HEK293 (cell line): ENCODE data around the gene USP12.

ENCODE experiments used
- CTCF ChIA-PET: fragments of 350-600 bp; formaldehyde crosslinking; extraction: SDS; loops from one replicate; lab custom pipeline; 2021; ENCODE audit warnings: antibody characterized with exemption; lab: Yijun Ruan, JAX
- POLR2A ChIA-PET: fragments of 300-600 bp; formaldehyde crosslinking; extraction: SDS; loops from one replicate; lab custom pipeline; 2020; ENCODE audit warnings: antibody characterized with exemption, inconsistent platforms; lab: Yijun Ruan, JAX
- H3K27ac ChIP-seq: fragments of 200-500 bp; sonication (Bioruptor generic); 2 replicates; pipeline ENCODE4 v1.5.1; 2014; ENCODE audit warnings: low read depth, low read length, control low read depth, inconsistent platforms; ENCODE audit errors: extremely low read depth
- H3K36me3 ChIP-seq, 2 experiments: fragments of 200-500 bp in 1 of 2; sonication (Bioruptor generic) in 1 of 2; 1 replicate in 1 of 2; 2 replicates in 1 of 2; pipeline ENCODE4 v1.5.1; 2014 to 2017; ENCODE audit warnings: inconsistent platforms in 2 of 2, low read length in 2 of 2; ENCODE audit not compliant: control insufficient read depth in 2 of 2, insufficient read depth in 1 of 2
- H3K4me1 ChIP-seq: fragments of 200-500 bp; sonication (Bioruptor generic); 2 replicates; pipeline ENCODE4 v1.5.1; 2014; ENCODE audit warnings: mild to moderate bottlenecking, low read length, inconsistent platforms; ENCODE audit not compliant: control insufficient read depth, insufficient read depth
- H3K4me3 ChIP-seq: 2 replicates; pipeline ENCODE4 v1.5.1; 2011; ENCODE audit warnings: low read depth, mild to moderate bottlenecking, control low read depth, low read length, moderate library complexity
- H3K9me3 ChIP-seq: fragments of 200-500 bp; sonication (Bioruptor generic); 2 replicates; pipeline ENCODE4 v1.5.1; 2014; ENCODE audit warnings: low read depth, low read length, inconsistent platforms; ENCODE audit not compliant: control insufficient read depth, insufficient read depth
- HOXA7 ChIP-seq: sonication (generic); formaldehyde crosslinking; IDR thresholded peaks from 2 replicates; pipeline ENCODE4 v1.8.1; 2022; ENCODE audit warnings: missing genetic modification reagents, borderline replicate concordance
- HOXD13 ChIP-seq: sonication (generic); formaldehyde crosslinking; IDR thresholded peaks from 2 replicates; pipeline ENCODE4 v1.8.0; 2022; ENCODE audit warnings: missing genetic modification reagents, borderline replicate concordance
- KLF9 ChIP-seq: fragments of 450-650 bp; formaldehyde crosslinking; IDR thresholded peaks from 2 replicates; pipeline ENCODE4 v1.5.1; 2016; ENCODE audit warnings: missing biosample characterization, missing genetic modification characterization, low read depth
- OSR2 ChIP-seq: fragments of 450-650 bp; formaldehyde crosslinking; IDR thresholded peaks from 2 replicates; pipeline ENCODE4 v1.5.1; 2016; ENCODE audit warnings: missing biosample characterization, missing genetic modification characterization
- PATZ1 ChIP-seq: fragments of 450-650 bp; formaldehyde crosslinking; IDR thresholded peaks from 2 replicates; pipeline ENCODE4 v1.5.1; 2016; ENCODE audit warnings: missing biosample characterization, missing genetic modification characterization
- SALL2 ChIP-seq: fragments of 450-650 bp; formaldehyde crosslinking; IDR thresholded peaks from 2 replicates; pipeline ENCODE4 v1.5.0; 2017; ENCODE audit warnings: missing biosample characterization, mild to moderate bottlenecking, missing genetic modification characterization, borderline replicate concordance
- ZFP41 ChIP-seq: fragments of 450-650 bp; formaldehyde crosslinking; IDR thresholded peaks from 2 replicates; pipeline ENCODE4 v1.5.1; 2016; ENCODE audit warnings: missing biosample characterization, missing genetic modification characterization, borderline replicate concordance
- ZNF211 ChIP-seq: fragments of 450-650 bp; formaldehyde crosslinking; IDR thresholded peaks from 2 replicates; pipeline ENCODE4 v1.5.1; 2016; ENCODE audit warnings: low read depth, missing biosample characterization, missing genetic modification characterization
- ZNF23 ChIP-seq: fragments of 450-650 bp; formaldehyde crosslinking; IDR thresholded peaks from 2 replicates; pipeline ENCODE4 v1.5.1; 2016; ENCODE audit warnings: missing biosample characterization, missing genetic modification characterization, borderline replicate concordance
- ZNF248 ChIP-seq: fragments of 450-650 bp; formaldehyde crosslinking; IDR thresholded peaks from 2 replicates; pipeline ENCODE4 v1.5.1; 2017; ENCODE audit warnings: missing biosample characterization, missing genetic modification characterization
- ZNF350 ChIP-seq: fragments of 450-650 bp; formaldehyde crosslinking; IDR thresholded peaks from 2 replicates; pipeline ENCODE4 v1.5.0; 2017; ENCODE audit warnings: missing biosample characterization, mild to moderate bottlenecking, missing genetic modification characterization
- ZNF404 ChIP-seq: fragments of 450-650 bp; formaldehyde crosslinking; IDR thresholded peaks from 2 replicates; pipeline ENCODE4 v1.5.1; 2017; ENCODE audit warnings: missing biosample characterization, missing genetic modification characterization
- ZNF433 ChIP-seq: fragments of 450-650 bp; formaldehyde crosslinking; IDR thresholded peaks from 2 replicates; pipeline ENCODE4 v1.5.1; 2016; ENCODE audit warnings: missing biosample characterization, missing genetic modification characterization, low read depth
- ZNF555 ChIP-seq: fragments of 450-650 bp; formaldehyde crosslinking; conservative IDR thresholded peaks from 2 replicates; pipeline ENCODE4 v1.5.1; 2017; ENCODE audit warnings: missing biosample characterization, mild to moderate bottlenecking, missing genetic modification characterization, inconsistent platforms
- ZNF677 ChIP-seq: fragments of 450-650 bp; IDR thresholded peaks from 2 replicates; pipeline ENCODE4 v1.5.0; 2018; ENCODE audit warnings: missing biosample characterization, mild to moderate bottlenecking, missing genetic modification characterization, moderate library complexity
- ZNF792 ChIP-seq: fragments of 450-650 bp; formaldehyde crosslinking; IDR thresholded peaks from 2 replicates; pipeline ENCODE4 v1.5.1; 2016; ENCODE audit warnings: missing biosample characterization, missing genetic modification characterization
- ZXDB ChIP-seq: fragments of 450-650 bp; formaldehyde crosslinking; IDR thresholded peaks from 2 replicates; pipeline ENCODE4 v1.5.1; 2016; ENCODE audit warnings: missing biosample characterization, missing genetic modification characterization
- TF ChIP-seq, protein P1 (sequence below): fragments of 450-650 bp; formaldehyde crosslinking; IDR thresholded peaks from 2 replicates; pipeline ENCODE4 v1.5.1; 2016; ENCODE audit warnings: missing biosample characterization, missing genetic modification characterization
- TF ChIP-seq, protein P2 (sequence below): fragments of 450-650 bp; formaldehyde crosslinking; IDR thresholded peaks from 2 replicates; pipeline ENCODE4 v1.5.1; 2017; ENCODE audit warnings: missing biosample characterization, missing genetic modification characterization
- TF ChIP-seq, protein P3 (sequence below): fragments of 450-650 bp; IDR thresholded peaks from 2 replicates; pipeline ENCODE4 v1.5.1; 2018; ENCODE audit warnings: missing biosample characterization, missing genetic modification characterization
- TF ChIP-seq, protein P4 (sequence below): fragments of 450-650 bp; formaldehyde crosslinking; IDR thresholded peaks from 2 replicates; pipeline ENCODE4 v1.5.1; 2016; ENCODE audit warnings: missing biosample characterization, missing genetic modification characterization

USP12 gene

GRCh38 chr13:27112006-27112405, 59.6 kb downstream of the USP12 start:
- ChIA-PET POLR2A (no interaction called here), CTCF (no interaction called here)
- Histone ChIP-seq H3K4me3 (no peak overlapping the region), H3K27ac (no peak overlapping the region), H3K36me3 (peaks cover 0 to 4% of the 10 kb centered on the region in 2 experiments; a peak in 1 of 3 replicates), H3K9me3 (no peaks in the 10 kb centered on the region), H3K4me1 (no peaks in the 10 kb centered on the region)
- TF ChIP-seq KLF9 (tag by site-specific recombination) (no peak), ZNF248 (tag by site-specific recombination) (no peak), HOXD13 (CRISPR knock-in tag) (no peak), ZXDB (tag by site-specific recombination) (no peak), ZNF350 (tag by site-specific recombination) (no peak), SALL2 (tag by site-specific recombination) (no peak), OSR2 (tag by site-specific recombination) (no peak), ZFP41 (tag by site-specific recombination) (no peak), ZNF677 (tag by site-specific recombination) (no peak)
- TF ChIP-seq, protein P1, sequence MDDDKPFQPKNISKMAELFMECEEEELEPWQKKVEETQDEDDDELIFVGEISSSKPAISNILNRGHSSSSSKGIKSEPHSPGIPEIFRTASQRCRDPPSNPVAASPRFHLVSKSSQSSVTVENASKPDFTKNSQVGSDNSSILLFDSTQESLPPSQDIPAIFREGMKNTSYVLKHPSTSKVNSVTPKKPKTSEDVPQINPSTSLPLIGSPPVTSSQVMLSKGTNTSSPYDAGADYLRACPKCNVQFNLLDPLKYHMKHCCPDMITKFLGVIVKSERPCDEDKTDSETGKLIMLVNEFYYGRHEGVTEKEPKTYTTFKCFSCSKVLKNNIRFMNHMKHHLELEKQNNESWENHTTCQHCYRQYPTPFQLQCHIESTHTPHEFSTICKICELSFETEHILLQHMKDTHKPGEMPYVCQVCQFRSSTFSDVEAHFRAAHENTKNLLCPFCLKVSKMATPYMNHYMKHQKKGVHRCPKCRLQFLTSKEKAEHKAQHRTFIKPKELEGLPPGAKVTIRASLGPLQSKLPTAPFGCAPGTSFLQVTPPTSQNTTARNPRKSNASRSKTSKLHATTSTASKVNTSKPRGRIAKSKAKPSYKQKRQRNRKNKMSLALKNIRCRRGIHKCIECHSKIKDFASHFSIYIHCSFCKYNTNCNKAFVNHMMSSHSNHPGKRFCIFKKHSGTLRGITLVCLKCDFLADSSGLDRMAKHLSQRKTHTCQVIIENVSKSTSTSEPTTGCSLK (tag by site-specific recombination): no peak
- TF ChIP-seq, protein P2, sequence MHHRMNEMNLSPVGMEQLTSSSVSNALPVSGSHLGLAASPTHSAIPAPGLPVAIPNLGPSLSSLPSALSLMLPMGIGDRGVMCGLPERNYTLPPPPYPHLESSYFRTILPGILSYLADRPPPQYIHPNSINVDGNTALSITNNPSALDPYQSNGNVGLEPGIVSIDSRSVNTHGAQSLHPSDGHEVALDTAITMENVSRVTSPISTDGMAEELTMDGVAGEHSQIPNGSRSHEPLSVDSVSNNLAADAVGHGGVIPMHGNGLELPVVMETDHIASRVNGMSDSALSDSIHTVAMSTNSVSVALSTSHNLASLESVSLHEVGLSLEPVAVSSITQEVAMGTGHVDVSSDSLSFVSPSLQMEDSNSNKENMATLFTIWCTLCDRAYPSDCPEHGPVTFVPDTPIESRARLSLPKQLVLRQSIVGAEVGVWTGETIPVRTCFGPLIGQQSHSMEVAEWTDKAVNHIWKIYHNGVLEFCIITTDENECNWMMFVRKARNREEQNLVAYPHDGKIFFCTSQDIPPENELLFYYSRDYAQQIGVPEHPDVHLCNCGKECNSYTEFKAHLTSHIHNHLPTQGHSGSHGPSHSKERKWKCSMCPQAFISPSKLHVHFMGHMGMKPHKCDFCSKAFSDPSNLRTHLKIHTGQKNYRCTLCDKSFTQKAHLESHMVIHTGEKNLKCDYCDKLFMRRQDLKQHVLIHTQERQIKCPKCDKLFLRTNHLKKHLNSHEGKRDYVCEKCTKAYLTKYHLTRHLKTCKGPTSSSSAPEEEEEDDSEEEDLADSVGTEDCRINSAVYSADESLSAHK: no peak
- TF ChIP-seq, protein P3, sequence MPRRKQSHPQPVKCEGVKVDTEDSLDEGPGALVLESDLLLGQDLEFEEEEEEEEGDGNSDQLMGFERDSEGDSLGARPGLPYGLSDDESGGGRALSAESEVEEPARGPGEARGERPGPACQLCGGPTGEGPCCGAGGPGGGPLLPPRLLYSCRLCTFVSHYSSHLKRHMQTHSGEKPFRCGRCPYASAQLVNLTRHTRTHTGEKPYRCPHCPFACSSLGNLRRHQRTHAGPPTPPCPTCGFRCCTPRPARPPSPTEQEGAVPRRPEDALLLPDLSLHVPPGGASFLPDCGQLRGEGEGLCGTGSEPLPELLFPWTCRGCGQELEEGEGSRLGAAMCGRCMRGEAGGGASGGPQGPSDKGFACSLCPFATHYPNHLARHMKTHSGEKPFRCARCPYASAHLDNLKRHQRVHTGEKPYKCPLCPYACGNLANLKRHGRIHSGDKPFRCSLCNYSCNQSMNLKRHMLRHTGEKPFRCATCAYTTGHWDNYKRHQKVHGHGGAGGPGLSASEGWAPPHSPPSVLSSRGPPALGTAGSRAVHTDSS (tag by site-specific recombination): no peak
- TF ChIP-seq, protein P4, sequence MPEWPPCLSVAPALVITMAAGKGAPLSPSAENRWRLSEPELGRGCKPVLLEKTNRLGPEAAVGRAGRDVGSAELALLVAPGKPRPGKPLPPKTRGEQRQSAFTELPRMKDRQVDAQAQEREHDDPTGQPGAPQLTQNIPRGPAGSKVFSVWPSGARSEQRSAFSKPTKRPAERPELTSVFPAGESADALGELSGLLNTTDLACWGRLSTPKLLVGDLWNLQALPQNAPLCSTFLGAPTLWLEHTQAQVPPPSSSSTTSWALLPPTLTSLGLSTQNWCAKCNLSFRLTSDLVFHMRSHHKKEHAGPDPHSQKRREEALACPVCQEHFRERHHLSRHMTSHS (tag by site-specific recombination): no peak

- ChIA-PET CTCF (interaction anchor here (0.6 to 0.7 kb wide), 2 partner anchors 8 to 249 kb away, joined by 3 to 4 read pairs; no protein-coding TSS in a partner anchor), POLR2A (no interaction called here)
- no peak overlapping the region for H3K27ac ChIP-seq
- TF ChIP-seq PATZ1 (tag by site-specific recombination): no peak
- no peak for TF ChIP-seq ZNF555 (tag by site-specific recombination)
- TF ChIP-seq ZNF433 (tag by site-specific recombination): no peak
- TF ChIP-seq HOXA7: no peak
- no peak for TF ChIP-seq ZNF23 (tag by site-specific recombination)
- TF ChIP-seq ZNF211 (tag by site-specific recombination): no peak
- TF ChIP-seq ZNF404 (tag by site-specific recombination): no peak
- TF ChIP-seq ZNF792 (tag by site-specific recombination): no peak
- no peak for TF ChIP-seq ZXDB (tag by site-specific recombination)
Measured at GRCh38 chr13:27110056-27110746, 61.4 kb downstream of the USP12 start.

More at GRCh38 chr13:27110056-27110746, 61.4 kb downstream of the USP12 start:
- Histone ChIP-seq H3K4me1 (no peaks in the 10 kb centered on the region), H3K36me3 (peaks cover 0 to 9% of the 10 kb centered on the region in 2 experiments; a peak in 1 of 3 replicates), H3K9me3 (no peaks in the 10 kb centered on the region), H3K4me3 (no peak overlapping the region)
